ENCODE results near the gene DNMBP. TPM values are rescaled to one million over a fixed set of nuclear protein-coding genes. Genes with fewer than 3 reads are reported as not detected.

DNMBP gene
- total and polyA plus RNA-seq, 2 donors (not counting 3 experiments of a cell fraction or from before 2014, with no cell fraction given), result 32.0 to 53.4 TPM

DNA sequence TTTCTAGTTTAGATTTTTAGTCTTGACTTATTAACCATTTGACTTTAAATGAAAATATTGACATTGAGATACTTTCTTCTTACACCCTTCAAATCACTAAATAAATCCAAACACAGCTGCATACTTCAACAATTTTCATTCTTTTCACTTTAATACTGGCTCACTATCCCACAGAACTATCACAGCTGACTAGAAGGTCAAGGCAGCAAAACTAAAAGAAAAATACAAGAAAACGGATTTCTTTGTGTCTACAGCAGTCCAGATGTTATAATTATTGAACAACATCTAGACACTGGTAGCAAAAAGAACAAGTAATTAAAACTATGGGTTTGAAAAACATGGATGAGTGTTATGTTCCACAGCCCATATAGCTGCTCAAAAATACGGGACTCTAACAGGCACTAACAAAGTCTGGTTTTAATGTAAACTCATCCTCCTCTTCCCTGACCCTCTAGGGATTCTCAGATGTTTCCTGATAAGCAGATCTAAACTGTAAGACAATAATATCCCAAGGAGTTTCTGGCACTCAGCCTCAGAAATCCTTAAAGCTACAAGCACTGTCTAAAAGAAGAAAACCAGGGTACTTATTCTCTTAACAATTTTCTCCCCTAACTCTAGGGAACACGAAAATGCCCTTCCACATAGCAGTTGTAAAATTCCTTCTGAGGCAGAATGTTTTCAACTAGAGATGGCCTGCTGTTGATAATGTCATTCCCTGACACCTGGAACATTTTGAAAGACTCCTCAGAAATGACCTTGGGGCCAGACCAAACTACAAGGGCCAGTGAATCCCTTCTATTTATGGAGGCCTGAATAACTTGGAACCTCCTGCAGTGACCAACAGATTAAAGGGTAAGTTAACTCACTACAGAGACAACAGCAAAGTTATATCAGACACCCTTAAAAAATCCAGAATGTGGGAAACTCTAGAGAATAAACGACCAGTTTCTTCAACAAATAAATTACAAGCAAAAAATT lies 12.8 kb downstream of the DNMBP start:
- Histone ChIP-seq H3K4me1 (ENCODE audit: control insufficient read depth, extremely low read depth, insufficient read depth, low read length) (peaks cover 43% of the 10 kb centered on the region), H3K79me2 (ENCODE audit: control insufficient read depth, insufficient read depth, low read length) (peaks cover 97% of the 10 kb centered on the region), H3K27ac (ENCODE audit: insufficient read depth, low read depth, low read length) (peak overlapping the region; percentile 52), H3K9ac (replicated peaks; ENCODE audit: extremely low read depth, insufficient read depth, low read length) (peak overlapping the region; percentile 37), H3K9me1 (replicated peaks; ENCODE audit: control insufficient read depth, extremely low read depth, insufficient read depth, low read length) (no peaks in the 10 kb centered on the region), H3K27me3 (ENCODE audit: control insufficient read depth in 2 of 2, insufficient read depth in 2 of 2, low read length in 2 of 2) (no peaks in the 10 kb centered on the region), H2AFZ (ENCODE audit: low read depth, low read length) (no peak overlapping the region), H3K4me3 (replicated peaks in 1 of 3; ENCODE audit: insufficient read depth in 1 of 3, low read depth in 1 of 3, low read length in 3 of 3) (no peak overlapping the region), H3K4me2 (ENCODE audit: insufficient read depth, low read length) (peak overlapping the region; percentile 65), H4K20me1 (replicated peaks; ENCODE audit: control insufficient read depth, extremely low read depth, insufficient read depth, low read length) (peaks cover 11% of the 10 kb centered on the region), H3K9me3 (replicated peaks; ENCODE audit: control insufficient read depth, insufficient read depth, low read length) (no peaks in the 10 kb centered on the region), H3K36me3 (ENCODE audit: control insufficient read depth in 2 of 2, extremely low read depth in 1 of 2, insufficient read depth in 2 of 2, low read length in 2 of 2) (peaks cover 0 to 12% of the 10 kb centered on the region in 2 experiments)
- DNase-seq (ENCODE audit: low read depth, low spot score) (peak; percentile 79), FAIRE-seq (peak; percentile 43)
- dilution Hi-C loops (cut with MboI; ENCODE audit: extremely low pct_ligation_motif_present, low sequenced_read_pairs) (no loop called here), intact Hi-C loops (cut with micrococcal nuclease) (no loop called here)
- POLR2A ChIA-PET, result interaction anchor here (1.1 to 1.6 kb wide), 2 partner anchors 9 to 13 kb away, joined by 3 to 9 read pairs; no protein-coding TSS in a partner anchor
- no peak for TF ChIP-seq JUN (IDR thresholded peaks at IDR 0.05; ENCODE audit: borderline replicate concordance, insufficient read depth, insufficient read length, low read depth)
- TF ChIP-seq GATA2 (IDR thresholded peaks at IDR 0.05; ENCODE audit: insufficient read depth, insufficient read length, low read depth, low read length), result peak; percentile 22
- CTCF ChIA-PET, result interaction anchor here (1.0 to 4.1 kb wide), 8 partner anchors 9 to 151 kb away, joined by 3 to 29 read pairs (median 5); partner anchors contain the start of gene DNMBP
- no TSS peak for BruUV-seq (replicated peaks)

DNA sequence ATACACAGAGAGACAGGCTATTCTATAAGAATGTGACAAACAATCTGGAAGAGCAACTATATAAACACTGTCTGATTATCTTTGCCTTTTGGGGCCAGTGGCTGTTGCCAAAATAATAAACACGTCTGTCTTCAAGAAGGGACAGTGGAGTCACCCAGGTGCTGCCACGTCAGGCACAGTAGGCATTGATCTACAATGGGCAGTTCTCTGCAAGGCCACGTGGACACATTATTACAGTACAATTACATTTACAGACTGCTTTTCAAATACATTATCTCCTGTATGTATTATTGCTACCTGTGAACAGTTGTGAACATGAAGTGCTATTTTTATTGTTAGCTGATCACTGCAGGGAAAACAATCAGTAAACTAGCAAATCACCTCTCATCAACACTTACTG lies 14.0 kb downstream of the DNMBP start:
- POLR2A ChIA-PET, result interaction anchor here (1.1 kb wide), 1 partner anchor 12 kb away, joined by 3 read pairs; no protein-coding TSS in a partner anchor
- no peak for TF ChIP-seq MYC (IDR thresholded peaks at IDR 0.05; ENCODE audit: low read depth, low read length)
- TF ChIP-seq, protein P1, sequence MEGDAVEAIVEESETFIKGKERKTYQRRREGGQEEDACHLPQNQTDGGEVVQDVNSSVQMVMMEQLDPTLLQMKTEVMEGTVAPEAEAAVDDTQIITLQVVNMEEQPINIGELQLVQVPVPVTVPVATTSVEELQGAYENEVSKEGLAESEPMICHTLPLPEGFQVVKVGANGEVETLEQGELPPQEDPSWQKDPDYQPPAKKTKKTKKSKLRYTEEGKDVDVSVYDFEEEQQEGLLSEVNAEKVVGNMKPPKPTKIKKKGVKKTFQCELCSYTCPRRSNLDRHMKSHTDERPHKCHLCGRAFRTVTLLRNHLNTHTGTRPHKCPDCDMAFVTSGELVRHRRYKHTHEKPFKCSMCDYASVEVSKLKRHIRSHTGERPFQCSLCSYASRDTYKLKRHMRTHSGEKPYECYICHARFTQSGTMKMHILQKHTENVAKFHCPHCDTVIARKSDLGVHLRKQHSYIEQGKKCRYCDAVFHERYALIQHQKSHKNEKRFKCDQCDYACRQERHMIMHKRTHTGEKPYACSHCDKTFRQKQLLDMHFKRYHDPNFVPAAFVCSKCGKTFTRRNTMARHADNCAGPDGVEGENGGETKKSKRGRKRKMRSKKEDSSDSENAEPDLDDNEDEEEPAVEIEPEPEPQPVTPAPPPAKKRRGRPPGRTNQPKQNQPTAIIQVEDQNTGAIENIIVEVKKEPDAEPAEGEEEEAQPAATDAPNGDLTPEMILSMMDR (IDR thresholded peaks at IDR 0.05; ENCODE audit: extremely low read depth in 1 of 2, insufficient read depth in 1 of 2, low read depth in 1 of 2, low read length in 2 of 2), result no peak
- TF ChIP-seq, protein P2, sequence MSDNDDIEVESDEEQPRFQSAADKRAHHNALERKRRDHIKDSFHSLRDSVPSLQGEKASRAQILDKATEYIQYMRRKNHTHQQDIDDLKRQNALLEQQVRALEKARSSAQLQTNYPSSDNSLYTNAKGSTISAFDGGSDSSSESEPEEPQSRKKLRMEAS (IDR thresholded peaks at IDR 0.05; ENCODE audit: insufficient read depth, insufficient read length), result no peak
- no TSS peak for BruUV-seq (replicated peaks)
- H3K9me1 ChIP-seq (replicated peaks; ENCODE audit: control insufficient read depth, extremely low read depth, insufficient read depth, low read length), result no peaks in the 10 kb centered on the region
- H3K9me3 ChIP-seq (replicated peaks; ENCODE audit: control insufficient read depth, insufficient read depth, low read length), result no peaks in the 10 kb centered on the region
- CTCF ChIA-PET, result interaction anchor here (1.2 to 4.1 kb wide), 8 partner anchors 10 to 69 kb away, joined by 3 to 29 read pairs (median 9); partner anchors contain the start of gene DNMBP
- H3K27me3 ChIP-seq (ENCODE audit: control insufficient read depth in 2 of 2, insufficient read depth in 2 of 2, low read length in 2 of 2), result no peaks in the 10 kb centered on the region
- intact Hi-C loops (cut with micrococcal nuclease), result no loop called here
- H3K4me3 ChIP-seq (replicated peaks in 1 of 3; ENCODE audit: insufficient read depth in 1 of 3, low read depth in 1 of 3, low read length in 3 of 3), result no peak overlapping the region
- H4K20me1 ChIP-seq (replicated peaks; ENCODE audit: control insufficient read depth, extremely low read depth, insufficient read depth, low read length), result peaks cover 11% of the 10 kb centered on the region
- H3K27ac ChIP-seq (ENCODE audit: insufficient read depth, low read depth, low read length), result no peak overlapping the region
- H3K4me2 ChIP-seq (ENCODE audit: insufficient read depth, low read length), result no peak overlapping the region
- H3K4me1 ChIP-seq (ENCODE audit: control insufficient read depth, extremely low read depth, insufficient read depth, low read length), result peaks cover 40% of the 10 kb centered on the region
- H2AFZ ChIP-seq (ENCODE audit: low read depth, low read length), result no peak overlapping the region
- H3K9ac ChIP-seq (replicated peaks; ENCODE audit: extremely low read depth, insufficient read depth, low read length), result no peak overlapping the region
- H3K79me2 ChIP-seq (ENCODE audit: control insufficient read depth, insufficient read depth, low read length), result peaks cover 97% of the 10 kb centered on the region
- peaks cover 0 to 12% of the 10 kb centered on the region in 2 experiments for H3K36me3 ChIP-seq (ENCODE audit: control insufficient read depth in 2 of 2, extremely low read depth in 1 of 2, insufficient read depth in 2 of 2, low read length in 2 of 2)
- dilution Hi-C loops (cut with MboI; ENCODE audit: extremely low pct_ligation_motif_present, low sequenced_read_pairs), result no loop called here
- DNase-seq (ENCODE audit: low read depth, low spot score) (no peak), FAIRE-seq (no peak)

Data from endothelial cell of umbilical vein (primary cell).